ACHN (cell line): ENCODE results near the gene CRYAA.
"Not testable (repeated sequence)": the region's sequence is repeated elsewhere in the genome, so short reads cannot be mapped to it uniquely, and the experiment has no call there.

ENCODE experiments used
- DNase-seq: peaks from one replicate; pipeline ENCODE4 v3.0.0-alpha.2; 2015
- in situ Hi-C: cut with HindIII; loops from 2 replicates; pipeline ENCODE4 v1.10.0; 2017; ENCODE audit warnings: low sequenced_read_pairs, low pct_ligation_motif_present, low pct_unique_long_range_greater_than_20kb

CRYAA gene

GRCh38 chr21:43168708-43169107 lies at the start of gene CRYAA:
CRYAA (plus strand) TSS chr21:43169008; CDS start chr21:43169100, 92 bp downstream.
- in situ Hi-C loops, result not testable (repeated sequence)

GRCh38 chr21:43130094-43130493 lies 38.7 kb upstream of the CRYAA start:
- in situ Hi-C loops, DNase-seq: not testable (repeated sequence)

More at GRCh38 chr21:43168708-43169107, at the start of gene CRYAA:
- DNase-seq, result not testable (repeated sequence)

GRCh38 chr21:43134520-43134919 lies 34.3 kb upstream of the CRYAA start:
- in situ Hi-C loops, result not testable (repeated sequence)

GRCh38 chr21:43138944-43139343 lies 29.9 kb upstream of the CRYAA start:
- in situ Hi-C loops, DNase-seq: not testable (repeated sequence)

More at GRCh38 chr21:43134520-43134919, 34.3 kb upstream of the CRYAA start:
- not testable (repeated sequence) for DNase-seq

GRCh38 chr21:43141407-43141806 lies 27.4 kb upstream of the CRYAA start:
- DNase-seq, in situ Hi-C loops: not testable (repeated sequence)

- DNase-seq, in situ Hi-C loops: not testable (repeated sequence)
These were observed 22.2 kb upstream of the CRYAA start for GRCh38 chr21:43146637-43147036.

- in situ Hi-C loops, DNase-seq: not testable (repeated sequence)
These were observed 20.8 kb upstream of the CRYAA start for GRCh38 chr21:43147999-43148398.

GRCh38 chr21:43149344-43149743 lies 19.5 kb upstream of the CRYAA start:
- in situ Hi-C loops, DNase-seq: not testable (repeated sequence)

GRCh38 chr21:43153601-43154000 lies 15.2 kb upstream of the CRYAA start:
- DNase-seq, in situ Hi-C loops: not testable (repeated sequence)

GRCh38 chr21:43159279-43160175 lies 9.3 kb upstream of the CRYAA start:
- in situ Hi-C loops, DNase-seq: not testable (repeated sequence)

- DNase-seq, in situ Hi-C loops: not testable (repeated sequence)
These were observed 6.7 kb upstream of the CRYAA start for GRCh38 chr21:43161826-43162707.

GRCh38 chr21:43162708-43163205 lies 6.1 kb upstream of the CRYAA start:
- DNase-seq, in situ Hi-C loops: not testable (repeated sequence)

- DNase-seq, in situ Hi-C loops: not testable (repeated sequence)
These were observed 4.0 kb upstream of the CRYAA start for GRCh38 chr21:43164823-43165222.

- in situ Hi-C loops, result not testable (repeated sequence)
These were observed 3.1 kb upstream of the CRYAA start for GRCh38 chr21:43165734-43166133.

GRCh38 chr21:43169230-43169886 lies 550 bp downstream of the CRYAA start:
- in situ Hi-C loops, DNase-seq: not testable (repeated sequence)

More at GRCh38 chr21:43165734-43166133, 3.1 kb upstream of the CRYAA start:
- DNase-seq, result not testable (repeated sequence)

GRCh38 chr21:43169891-43170290 lies 1.1 kb downstream of the CRYAA start:
- in situ Hi-C loops, DNase-seq: not testable (repeated sequence)

GRCh38 chr21:43172812-43173211 lies 4.0 kb downstream of the CRYAA start:
- DNase-seq, in situ Hi-C loops: not testable (repeated sequence)

GRCh38 chr21:43173438-43173837 lies 4.6 kb downstream of the CRYAA start:
- in situ Hi-C loops, DNase-seq: not testable (repeated sequence)
